Upper lobe of right lung (tissue), 1 donor: ENCODE results near the gene PRSS33. TPM values are rescaled to one million over a fixed set of nuclear protein-coding genes. Genes with fewer than 3 reads are reported as not detected.

Experiments
- ATAC-seq: fragments of 200-7000 bp; cut with Tn5 transposase; one replicate; pipeline ENCODE4 v1.9.1; 2020; ENCODE audit warnings: mild to moderate bottlenecking, moderate library complexity
- DNase-seq: peaks from one replicate; pipeline ENCODE4 v3.0.0-alpha.2; 2020
- H3K27ac ChIP-seq: fragments of 200-600 bp; one replicate; pipeline ENCODE4 v1.8.0; 2022
- H3K27me3 ChIP-seq: fragments of 200-600 bp; one replicate; pipeline ENCODE4 v1.8.0; 2022; ENCODE audit warnings: mild to moderate bottlenecking
- H3K36me3 ChIP-seq: fragments of 200-600 bp; one replicate; pipeline ENCODE4 v1.8.0; 2022
- H3K4me1 ChIP-seq: fragments of 200-600 bp; one replicate; pipeline ENCODE4 v1.8.0; 2022
- H3K4me3 ChIP-seq: fragments of 200-600 bp; one replicate; pipeline ENCODE4 v1.8.0; 2022; ENCODE audit warnings: mild to moderate bottlenecking
- H3K9me3 ChIP-seq: fragments of 200-600 bp; one replicate; pipeline ENCODE4 v1.8.0; 2022
- CTCF ChIP-seq: fragments of 200-600 bp; IDR thresholded peaks from one replicate; pipeline ENCODE4 v1.8.0; 2022; ENCODE audit warnings: antibody characterized with exemption
- intact Hi-C: fragments of 100-400 bp; cut with DNase I; formaldehyde crosslinking; loops from one replicate; pipeline ENCODE4 v1.11.0; 2022
- total RNA-seq: library from RNA; stranded (reverse); fragmentation: NEBNext Ultra II Directional; extraction: Animal tissue kit (Norgen Biotek cat#: 25700); gene quantifications from one replicate; pipeline ENCODE4 v1.2.1, GENCODE V29; 2021
- donor health status: DM: no; HTN: yes; CAD: no; lungs with severe emphysema.

The PRSS33 gene
- total RNA-seq, 1 donor from 2014 or later: not detected

DNA sequence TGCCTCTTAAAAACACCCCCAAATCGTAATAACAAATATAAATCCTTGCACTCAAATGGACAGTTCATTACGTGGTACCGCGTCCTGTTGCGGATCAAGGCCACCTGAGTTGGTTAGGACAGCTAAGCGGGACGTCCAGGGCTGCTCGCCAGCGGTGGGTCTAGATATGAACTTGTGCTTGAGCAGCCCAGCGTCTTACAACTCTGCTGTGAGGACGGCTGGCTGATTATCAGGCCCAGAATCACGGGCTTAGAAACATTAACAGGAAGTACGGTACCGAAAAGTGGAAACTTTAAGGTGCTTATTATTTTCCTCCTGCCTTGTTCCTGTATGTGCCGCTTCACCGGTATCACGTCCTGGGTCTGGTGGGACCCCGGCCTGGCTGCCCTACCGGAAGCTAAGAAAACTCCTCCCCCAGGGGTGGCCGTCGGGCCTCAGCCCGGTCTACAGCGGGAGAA lies 35.8 kb downstream of the PRSS33 start:
- no peak for TF ChIP-seq CTCF
- Histone ChIP-seq H3K27me3 (no peaks in the 10 kb centered on the region), H3K9me3 (no peaks in the 10 kb centered on the region), H3K27ac (peak overlapping the region; percentile 99), H3K4me1 (peaks cover 32% of the 10 kb centered on the region), H3K4me3 (peak overlapping the region; percentile 99), H3K36me3 (peaks cover 5% of the 10 kb centered on the region)
- intact Hi-C loops: no loop called here
- no peak for DNase-seq
- ATAC-seq: no peak

DNA sequence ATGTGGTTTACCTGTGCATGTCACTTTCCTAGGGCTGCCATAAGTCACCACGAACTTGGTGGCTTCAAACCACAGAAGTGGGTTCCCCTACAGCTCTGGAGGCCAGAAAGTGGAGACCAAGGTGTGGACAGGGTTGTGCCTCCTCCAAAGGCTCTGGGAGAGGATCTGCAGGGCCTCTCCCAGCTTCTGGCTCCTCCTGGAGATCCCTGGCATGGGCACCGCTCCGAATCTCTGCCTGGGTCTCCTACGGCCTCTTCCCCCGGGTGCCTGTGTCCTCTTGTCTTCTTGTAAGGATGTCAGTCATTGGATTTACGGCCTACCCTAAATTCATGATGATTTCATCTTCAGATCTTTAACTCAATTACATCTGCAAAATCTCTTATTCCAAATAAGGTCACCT lies 37.4 kb downstream of the PRSS33 start:
- Histone ChIP-seq H3K27ac (no peak overlapping the region), H3K36me3 (no peaks in the 10 kb centered on the region), H3K4me3 (no peak overlapping the region), H3K9me3 (no peaks in the 10 kb centered on the region), H3K4me1 (peaks cover 15% of the 10 kb centered on the region), H3K27me3 (no peaks in the 10 kb centered on the region)
- intact Hi-C loops: no loop called here
- ATAC-seq (no peak), DNase-seq (no peak)
- TF ChIP-seq CTCF: no peak

GRCh38 chr16:2749476-2749875 lies 37.9 kb downstream of the PRSS33 start:
- H3K36me3 ChIP-seq: no peaks in the 10 kb centered on the region
- no peak for TF ChIP-seq CTCF
- no peaks in the 10 kb centered on the region for H3K9me3 ChIP-seq
- intact Hi-C loops: no loop called here
- peaks cover 11% of the 10 kb centered on the region for H3K4me1 ChIP-seq
- no peak for DNase-seq
- H3K27ac ChIP-seq: no peak overlapping the region
- H3K27me3 ChIP-seq: no peaks in the 10 kb centered on the region
- no peak overlapping the region for H3K4me3 ChIP-seq
- ATAC-seq: no peak

DNA sequence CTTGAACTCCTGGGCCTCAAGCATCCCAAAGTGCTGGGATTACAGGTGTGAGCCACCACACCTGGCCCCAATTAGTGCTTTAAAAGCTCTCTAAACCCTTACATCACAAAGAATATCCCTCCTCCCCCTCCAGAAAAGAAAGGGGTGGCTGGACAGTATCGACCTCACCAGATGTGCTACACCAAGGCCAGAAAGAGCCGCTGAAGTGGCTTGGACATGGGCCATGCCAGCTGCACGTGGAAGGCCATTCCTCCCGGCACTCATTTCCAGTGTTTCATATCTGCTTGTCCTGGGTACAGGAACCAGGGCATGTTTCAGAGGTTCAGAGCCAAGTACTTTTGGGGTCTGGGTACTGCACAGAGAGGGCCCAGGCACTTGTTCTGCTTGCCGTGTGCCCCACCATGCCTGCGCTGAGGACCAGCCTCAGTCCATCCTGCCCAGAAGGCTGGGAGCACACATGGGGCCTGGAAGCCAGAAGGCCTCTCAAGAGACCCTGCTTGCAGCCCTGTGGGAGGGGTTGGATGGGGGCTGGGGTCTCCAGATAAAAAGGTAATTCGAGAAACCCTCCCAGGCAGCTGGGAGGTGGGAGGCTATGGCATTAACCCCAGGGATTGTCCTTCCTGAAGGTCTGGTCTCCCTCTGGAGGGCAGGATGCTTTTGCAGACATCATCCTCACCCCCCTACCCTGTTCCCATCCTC lies 38.5 kb downstream of the PRSS33 start:
- H3K4me1 ChIP-seq: peaks cover 8% of the 10 kb centered on the region
- H3K4me3 ChIP-seq: no peak overlapping the region
- ATAC-seq (no peak), DNase-seq (no peak)
- H3K27ac ChIP-seq: no peak overlapping the region
- no peaks in the 10 kb centered on the region for H3K9me3 ChIP-seq
- no peaks in the 10 kb centered on the region for H3K27me3 ChIP-seq
- intact Hi-C loops: no loop called here
- TF ChIP-seq CTCF: no peak
- no peaks in the 10 kb centered on the region for H3K36me3 ChIP-seq

- Histone ChIP-seq H3K4me1 (no peaks in the 10 kb centered on the region), H3K36me3 (no peaks in the 10 kb centered on the region), H3K27ac (no peak overlapping the region), H3K9me3 (no peaks in the 10 kb centered on the region), H3K27me3 (no peaks in the 10 kb centered on the region), H3K4me3 (no peak overlapping the region)
- no peak for DNase-seq
- intact Hi-C loops: no loop called here
- no peak for TF ChIP-seq CTCF
- ATAC-seq: no peak
These were observed 41.4 kb downstream of the PRSS33 start for GRCh38 chr16:2745961-2746360.
